GM12891 (cell line): ENCODE data around the gene NFATC2IP.
"Not testable (repeated sequence)": the region's sequence is repeated elsewhere in the genome, so short reads cannot be mapped to it uniquely, and the experiment has no call there.

Source experiments
- DNase-seq: peaks from one replicate; pipeline ENCODE4 v3.0.0; 2011; ENCODE audit warnings: low spot score; ENCODE audit not compliant: insufficient read length
- FAIRE-seq: peaks from 2 replicates; lab custom pipeline; 2011; peaks lifted over from hg19 to GRCh38; lab: Jason Lieb, UNC
- PAX5 ChIP-seq: IDR thresholded peaks from 2 replicates; pipeline ENCODE4 v1.6.1; 2011; ENCODE audit warnings: low read length, moderate library complexity, mild to moderate bottlenecking; ENCODE audit not compliant: insufficient read depth, severe bottlenecking
- POLR2A ChIP-seq: IDR thresholded peaks from 2 replicates; pipeline ENCODE4 v1.6.1; 2011; ENCODE audit warnings: low read depth, low read length, control low read depth
- POLR2AphosphoS5 ChIP-seq: IDR thresholded peaks from 2 replicates; pipeline ENCODE4 v1.6.1; 2011; ENCODE audit warnings: low read depth, low read length, control low read depth
- POU2F2 ChIP-seq: IDR thresholded peaks from 2 replicates; pipeline ENCODE4 v1.6.1; 2011; ENCODE audit warnings: low read depth, mild to moderate bottlenecking, control low read depth, low read length, moderate library complexity
- SPI1 ChIP-seq: IDR thresholded peaks from 2 replicates; pipeline ENCODE4 v1.6.1; 2011; ENCODE audit warnings: low read depth, low read length, control low read depth
- TAF1 ChIP-seq: IDR thresholded peaks from 2 replicates; pipeline ENCODE4 v1.6.1; 2011; ENCODE audit warnings: low read depth, low read length, control low read depth

The NFATC2IP gene

DNA sequence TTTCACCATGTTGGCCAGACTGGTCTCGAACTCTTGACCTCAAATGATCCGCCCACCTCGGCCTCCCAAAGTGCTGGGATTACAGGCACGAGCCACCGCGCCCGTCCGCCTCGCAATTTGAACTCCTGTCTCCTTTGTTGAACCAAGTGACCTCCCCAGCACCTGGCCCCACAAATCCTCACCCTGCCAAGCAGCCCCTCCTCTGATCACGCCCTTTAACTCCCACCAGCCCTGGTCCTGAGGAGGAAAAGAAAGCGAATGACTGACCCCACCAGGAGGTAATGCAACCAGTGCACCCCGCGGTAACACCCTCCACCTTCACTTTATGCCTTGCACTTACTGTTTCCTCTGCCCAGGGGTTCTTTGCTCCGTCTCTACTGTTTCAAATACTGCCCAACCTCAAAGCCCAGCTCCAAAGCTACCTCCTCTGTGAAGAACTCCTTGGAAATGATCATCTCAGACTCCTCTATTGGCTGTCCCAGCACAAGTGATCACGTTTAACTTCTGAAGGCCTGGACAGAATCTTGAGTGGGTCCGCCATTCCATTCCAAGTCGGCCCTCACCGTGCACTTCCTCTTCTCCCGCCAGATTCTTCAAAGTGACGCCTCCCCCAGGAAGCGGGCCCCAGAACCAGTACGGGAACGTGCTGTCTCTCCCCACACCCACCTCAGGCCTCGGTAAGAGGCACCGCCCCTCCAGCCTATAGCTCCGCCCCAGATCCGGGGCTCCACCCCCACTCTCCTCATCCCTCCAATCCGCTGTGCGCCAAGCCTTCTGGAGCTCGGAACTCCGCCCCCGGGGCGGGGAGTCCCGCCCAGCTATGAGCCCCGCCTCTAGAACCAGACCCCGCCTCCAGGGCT, 14.6 kb upstream of the NFATC2IP start:
- FAIRE-seq (peak; percentile 84), DNase-seq (peak; percentile 91)
- no peak for TF ChIP-seq PAX5
- peak; percentile 46; the same call in 1 of the 2 replicates for TF ChIP-seq SPI1

DNA sequence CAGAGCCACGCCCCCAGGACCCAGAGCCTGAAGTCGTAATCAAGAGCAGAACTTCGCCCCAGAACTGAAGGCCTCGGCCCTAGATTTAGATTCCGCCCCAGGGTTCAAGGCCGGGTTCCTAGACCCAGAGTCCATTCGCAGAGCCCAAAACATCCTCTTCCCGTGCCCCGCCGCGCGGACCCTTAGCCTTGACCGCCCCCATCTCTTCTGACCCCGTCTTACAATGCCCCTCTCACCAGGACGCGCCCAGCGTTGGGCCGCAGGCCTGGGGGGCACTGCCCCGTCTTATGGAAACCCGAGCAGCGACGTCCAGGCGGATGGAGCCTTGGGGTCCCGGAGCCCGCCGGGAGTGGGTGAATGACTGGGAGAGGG, 14.0 kb upstream of the NFATC2IP start:
- DNase-seq (no peak), FAIRE-seq (no peak)
- TF ChIP-seq TAF1 (no peak), POU2F2 (no peak), POLR2AphosphoS5 (no peak), SPI1 (no peak), POLR2A (no peak)

DNA sequence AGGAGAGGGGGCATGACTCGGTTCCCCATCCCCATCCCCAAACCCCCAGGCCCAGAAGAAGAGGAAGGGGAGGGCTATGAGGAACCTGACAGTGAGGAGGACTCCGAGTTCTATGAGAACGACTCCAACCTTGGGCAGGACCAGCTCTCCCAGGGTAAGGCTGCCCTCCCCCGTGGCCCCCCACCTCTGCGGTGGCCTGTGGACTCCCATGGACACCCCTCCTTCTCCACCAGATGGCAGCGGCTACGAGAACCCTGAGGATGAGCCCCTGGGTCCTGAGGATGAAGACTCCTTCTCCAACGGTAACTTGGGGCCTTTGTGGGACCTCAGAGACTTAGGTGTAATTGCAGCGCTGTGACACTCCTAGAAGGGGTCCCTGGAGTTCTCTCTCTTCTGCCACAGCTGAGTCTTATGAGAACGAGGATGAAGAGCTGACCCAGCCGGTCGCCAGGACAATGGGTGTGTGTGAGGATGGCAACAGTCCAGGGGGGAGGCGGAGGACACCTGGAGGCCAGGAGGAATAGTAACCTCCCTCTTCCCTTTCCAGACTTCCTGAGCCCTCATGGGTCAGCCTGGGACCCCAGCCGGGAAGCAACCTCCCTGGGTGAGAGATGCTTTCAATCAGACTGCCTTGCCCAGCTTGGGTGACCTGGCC, 13.4 kb upstream of the NFATC2IP start:
- TF ChIP-seq TAF1 (no peak), POLR2A (no peak), POLR2AphosphoS5 (no peak), POU2F2 (no peak), SPI1 (no peak)
- DNase-seq (no peak), FAIRE-seq (no peak)

DNA sequence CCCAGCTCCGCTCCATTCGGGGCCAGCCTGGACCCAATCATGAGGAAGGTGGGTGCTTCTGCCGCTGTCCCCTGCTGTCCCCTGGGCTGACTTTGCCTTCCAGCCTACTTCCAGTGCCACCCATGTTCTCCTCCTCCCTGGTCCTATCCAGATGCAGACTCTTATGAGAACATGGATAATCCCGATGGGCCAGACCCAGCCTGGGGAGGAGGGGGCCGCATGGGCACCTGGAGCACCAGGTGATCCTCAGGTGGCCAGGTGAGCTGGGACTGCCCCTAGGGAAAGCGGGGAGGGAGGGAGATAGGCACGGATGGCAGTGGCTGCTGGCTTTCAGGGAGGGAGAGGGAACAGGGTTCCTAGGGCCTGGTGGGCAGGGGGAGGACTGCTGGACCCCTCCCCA, 12.0 kb upstream of the NFATC2IP start:
- TF ChIP-seq SPI1 (no peak), POLR2AphosphoS5 (no peak), PAX5 (no peak)
- DNase-seq (no peak), FAIRE-seq (no peak)

DNA sequence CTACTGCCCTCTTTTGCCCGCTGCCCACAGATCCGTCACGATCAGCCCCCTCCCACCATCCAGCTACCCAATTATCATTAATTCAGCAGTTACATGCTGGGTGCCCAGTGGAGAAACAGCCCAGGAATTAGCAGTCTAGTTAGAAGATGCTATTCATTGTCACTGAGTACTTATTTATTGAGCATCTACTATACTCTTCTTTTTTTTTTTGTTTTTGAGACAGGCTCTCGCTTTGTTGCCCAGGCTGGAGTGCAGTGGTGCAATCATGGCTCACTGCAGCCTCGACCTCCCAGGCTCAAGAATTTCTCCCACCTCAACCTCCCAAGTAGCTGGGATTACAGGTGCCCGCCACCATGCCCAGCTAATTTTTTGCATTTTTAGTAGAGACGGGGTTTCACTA, 10.9 kb upstream of the NFATC2IP start:
- DNase-seq, FAIRE-seq: not testable (repeated sequence)

DNA sequence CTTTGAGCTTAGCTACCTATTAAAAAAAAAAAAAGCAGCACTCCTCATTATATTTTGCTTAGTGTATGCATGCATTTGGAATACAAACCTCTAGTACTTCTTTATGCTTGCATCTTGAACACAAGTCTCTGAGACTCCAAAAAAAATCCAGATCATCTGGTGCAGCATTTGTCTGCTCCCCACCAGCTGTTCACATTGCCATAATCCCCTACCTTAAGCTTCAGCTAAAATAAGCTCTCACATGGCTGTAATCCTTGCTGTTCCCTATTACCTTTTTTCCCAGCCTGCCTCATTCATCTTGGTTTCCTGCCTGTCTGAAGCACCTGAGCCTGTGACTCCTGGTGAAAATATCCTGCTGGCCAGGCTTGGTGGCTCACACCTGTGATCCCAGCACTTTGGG, 7.5 kb upstream of the NFATC2IP start:
- DNase-seq = no peak
- no peak for FAIRE-seq
- TF ChIP-seq TAF1 = no peak
- TF ChIP-seq SPI1 = no peak
- TF ChIP-seq PAX5 = no peak
- TF ChIP-seq POLR2AphosphoS5 = no peak
- no peak for TF ChIP-seq POLR2A
- TF ChIP-seq POU2F2 = no peak

DNA sequence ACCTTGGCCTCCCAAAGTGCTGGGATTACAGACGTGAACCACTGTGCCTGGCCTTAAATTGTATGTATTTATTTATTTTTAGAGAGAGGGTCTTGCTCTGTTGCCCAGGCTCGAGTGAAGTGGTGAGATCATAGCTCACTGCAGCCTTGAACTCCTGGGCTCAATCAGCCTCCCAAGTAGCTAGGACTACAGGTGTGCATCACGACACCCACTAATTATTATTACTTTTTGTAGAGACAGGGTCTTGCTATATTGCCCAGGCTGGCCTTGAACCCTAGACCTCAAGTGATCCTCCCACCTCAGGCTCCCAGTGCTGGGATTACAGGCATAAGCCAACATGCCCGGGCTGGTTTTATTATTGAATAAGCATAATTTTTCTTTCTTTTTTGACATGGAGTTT, 4.1 kb upstream of the NFATC2IP start:
- FAIRE-seq (no peak), DNase-seq (no peak)
- TF ChIP-seq SPI1 (no peak), POLR2AphosphoS5 (no peak), TAF1 (no peak), PAX5 (no peak), POLR2A (no peak), POU2F2 (no peak)

DNA sequence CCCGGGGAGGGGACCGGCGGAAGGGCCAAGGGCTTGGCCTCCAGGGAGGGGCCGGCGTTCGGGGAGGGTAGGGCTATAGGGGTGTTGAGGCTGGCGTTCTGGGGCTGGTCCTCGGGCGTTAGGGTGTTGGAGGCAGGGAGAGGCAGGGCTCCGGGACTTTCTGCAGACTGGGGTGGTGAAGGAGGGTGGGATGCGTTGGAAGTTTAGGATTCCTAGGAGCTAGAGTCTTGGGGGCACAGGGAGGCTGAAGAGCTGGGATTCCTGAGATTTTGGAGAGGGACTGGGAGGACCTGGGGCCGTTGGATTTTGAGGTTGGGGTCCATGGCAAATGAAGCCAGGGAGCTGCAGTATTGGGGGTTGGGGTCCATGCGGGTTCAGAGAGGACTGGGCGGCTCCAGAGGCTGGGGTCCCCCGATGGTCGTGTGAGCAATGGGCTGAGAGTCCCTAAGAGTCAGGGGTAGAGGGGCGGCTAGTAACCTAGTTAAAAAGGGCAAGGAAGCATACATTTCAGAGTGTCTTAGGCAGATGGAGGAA, 740 bp downstream of the NFATC2IP start:
- no peak for TF ChIP-seq POLR2A
- no peak for TF ChIP-seq PAX5
- no peak for TF ChIP-seq TAF1
- TF ChIP-seq SPI1 = no peak
- TF ChIP-seq POU2F2 = no peak
- no peak for TF ChIP-seq POLR2AphosphoS5
- no peak for FAIRE-seq
- no peak for DNase-seq

DNA sequence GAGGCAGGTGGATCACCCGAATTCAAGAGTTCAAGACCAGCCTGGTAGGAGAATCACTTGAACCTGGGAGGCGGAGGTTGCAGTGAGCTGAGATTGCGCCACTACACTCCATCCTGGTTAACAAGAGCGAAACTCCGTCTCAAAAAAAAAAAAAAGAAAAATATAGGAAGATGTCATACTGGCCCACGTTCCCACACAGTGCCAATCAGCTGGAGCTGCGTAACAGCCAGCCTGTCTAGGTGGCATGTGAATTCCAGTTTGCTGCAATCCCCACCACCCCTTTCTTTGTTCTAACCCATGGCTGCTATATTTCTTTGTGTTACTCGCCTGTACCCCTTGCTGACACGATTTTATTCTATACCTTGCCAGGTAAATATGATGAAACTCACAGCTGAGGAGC, 7.5 kb downstream of the NFATC2IP start:
- no peak for FAIRE-seq
- no peak for TF ChIP-seq POU2F2
- TF ChIP-seq SPI1 = no peak
- TF ChIP-seq POLR2A = no peak
- no peak for TF ChIP-seq TAF1
- DNase-seq = no peak

DNA sequence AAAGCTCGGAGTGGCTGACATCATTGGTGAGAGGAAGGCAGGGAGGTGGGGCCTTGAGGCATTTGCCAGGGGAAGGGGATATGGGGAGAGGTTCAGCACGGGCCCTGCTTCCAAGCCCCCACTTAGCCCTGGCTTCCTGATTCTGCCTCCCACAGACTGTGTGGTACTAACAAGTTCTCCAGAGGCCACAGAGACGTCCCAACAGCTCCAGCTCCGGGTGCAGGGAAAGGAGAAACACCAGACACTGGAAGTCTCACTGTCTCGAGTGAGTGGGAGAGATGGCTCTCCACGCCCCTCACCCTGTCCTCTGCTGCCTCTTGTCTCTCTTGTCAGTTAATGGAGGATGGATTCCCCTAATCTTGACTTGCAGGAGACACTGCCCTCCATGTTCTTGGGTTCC, 8.1 kb downstream of the NFATC2IP start:
- DNase-seq (no peak), FAIRE-seq (no peak)
- TF ChIP-seq TAF1 (no peak), SPI1 (no peak), POLR2A (no peak), POU2F2 (no peak)
